T-helper 2 cell (primary cell): ENCODE measurements around the gene AGPS.

Experiments
- DNase-seq, 5 experiments: peaks; one replicate each; pipeline versions ENCODE4 v3.0.0 to v3.0.0-alpha.2; 2012 to 2022

AGPS gene

DNA sequence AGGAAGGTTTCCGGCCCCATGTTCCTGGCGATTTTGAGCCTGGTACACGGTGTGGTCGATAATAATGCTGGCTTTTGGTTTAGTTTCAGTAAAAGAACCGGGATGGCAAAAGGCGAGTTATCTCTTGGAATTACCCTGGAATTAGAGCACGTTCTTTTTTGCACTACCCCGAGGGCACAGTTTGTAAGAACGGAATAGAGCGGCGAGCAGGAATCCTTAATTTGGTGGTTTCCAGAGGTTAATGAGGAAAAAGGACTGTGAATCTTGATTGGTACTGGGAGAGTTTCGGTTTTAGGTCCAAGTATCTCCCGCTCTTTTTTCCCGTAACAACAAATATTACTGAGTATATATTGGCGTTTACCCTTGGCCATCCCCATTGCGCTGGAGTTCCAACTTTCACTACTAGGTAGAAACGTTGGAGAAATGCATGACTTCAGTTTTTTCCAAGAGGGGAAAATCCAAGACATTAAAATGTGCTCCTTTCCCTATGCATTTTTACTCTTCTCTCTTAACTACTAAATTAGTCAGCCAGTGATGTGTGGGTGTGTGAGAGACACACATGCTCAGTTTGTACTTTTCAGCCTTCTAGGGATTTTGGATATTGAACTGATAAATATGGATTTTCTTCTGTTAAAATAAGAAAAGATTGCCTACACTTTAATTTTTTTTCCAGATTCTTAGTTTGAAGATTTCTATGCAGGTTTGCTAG, 160.8 kb downstream of the AGPS start:
- DNase-seq, result no peak

DNA sequence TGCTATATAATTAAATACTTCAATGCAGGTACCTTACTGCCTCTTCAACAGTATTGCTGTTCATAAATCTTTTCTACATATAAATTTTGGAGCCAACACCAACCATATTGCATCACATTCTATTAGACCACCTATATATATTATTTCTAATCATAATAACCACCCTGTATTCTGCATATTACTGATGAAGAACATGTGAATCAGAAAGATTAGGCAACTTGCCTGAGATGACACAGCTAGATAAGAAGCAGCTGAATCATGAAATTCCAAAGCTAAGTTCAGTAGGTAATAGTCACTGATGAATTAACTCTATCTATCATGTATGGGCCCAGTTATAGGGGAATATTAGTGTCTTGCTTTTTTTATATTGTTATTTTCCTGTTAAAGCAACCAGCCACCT, 161.8 kb downstream of the AGPS start:
- DNase-seq, result no peak

DNA sequence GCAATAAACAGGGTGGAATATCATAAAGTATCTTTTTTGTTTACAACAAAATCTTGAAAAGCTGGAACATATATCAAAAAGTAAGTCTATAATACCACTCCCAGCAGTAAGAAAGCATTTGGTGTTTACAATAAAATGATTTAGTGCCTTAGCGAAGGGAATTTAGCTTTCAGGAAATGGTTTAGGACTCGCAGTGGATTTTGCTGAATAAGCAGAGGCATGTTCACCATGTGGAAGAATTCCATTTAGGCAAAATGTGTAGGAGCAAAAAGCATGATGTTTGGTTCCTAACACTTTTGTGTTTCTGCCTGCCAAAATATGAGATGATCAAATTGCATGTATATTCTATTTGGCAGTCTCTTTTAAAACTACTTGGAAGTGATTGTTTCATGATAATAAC, 163.6 kb downstream of the AGPS start:
- DNase-seq, result no peak

DNA sequence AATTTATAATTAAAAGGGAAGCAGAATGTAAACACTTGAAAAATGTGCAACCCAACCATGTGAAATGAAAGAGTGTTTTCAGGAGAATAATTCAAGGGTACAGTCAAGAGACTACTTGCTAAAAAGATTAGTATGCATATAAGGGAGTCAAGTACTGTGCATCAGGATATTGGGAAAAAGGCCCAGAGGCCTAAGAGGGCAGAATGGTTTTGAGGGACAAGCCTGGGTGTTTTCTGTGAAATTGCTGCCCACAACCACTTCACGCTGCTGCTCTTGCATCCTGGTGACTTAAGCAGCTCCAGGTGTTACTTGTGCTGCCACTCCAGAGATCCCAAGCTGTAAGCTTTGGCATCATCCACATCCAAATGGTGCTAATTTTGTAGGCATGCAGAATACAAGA, 165.2 kb downstream of the AGPS start:
- no peak for DNase-seq

DNA sequence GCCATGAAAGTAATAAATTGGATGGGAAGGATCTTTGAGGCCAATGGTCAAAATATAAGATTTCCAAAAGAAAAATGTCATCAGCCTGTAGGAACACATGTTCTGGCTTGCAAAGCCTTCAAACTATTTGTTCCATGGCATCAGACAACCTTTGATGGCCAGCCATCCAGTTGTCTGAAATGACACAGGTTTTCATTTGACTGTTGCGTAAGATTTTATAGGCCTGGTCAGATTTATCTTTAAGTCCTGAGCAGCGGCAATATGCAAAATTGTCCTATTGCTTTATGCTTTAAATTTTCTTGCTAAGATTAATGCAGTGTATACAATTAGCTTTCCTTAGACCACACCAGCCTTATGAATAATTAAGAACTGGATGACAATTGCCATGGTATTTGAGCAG, 167.1 kb downstream of the AGPS start:
- DNase-seq, result no peak

DNA sequence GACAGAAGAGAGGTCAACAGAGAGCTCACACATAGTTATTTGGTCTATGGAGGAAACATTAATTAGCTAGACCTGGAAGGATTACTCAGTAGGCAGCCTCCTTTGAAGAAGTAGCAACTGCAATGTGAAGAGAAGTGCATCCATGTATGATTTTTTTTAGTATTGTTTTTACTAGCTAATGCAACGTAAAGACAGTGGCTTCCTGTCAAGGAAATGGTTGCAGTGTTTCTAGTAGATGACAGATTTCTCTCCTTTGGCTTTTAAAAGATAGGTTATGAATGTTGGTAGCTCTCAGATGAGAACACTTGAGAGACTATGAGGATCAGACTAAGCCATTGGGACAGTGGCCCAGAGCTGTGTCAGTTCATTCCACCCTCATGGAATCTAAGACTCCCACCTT, 175.8 kb downstream of the AGPS start:
- DNase-seq, result peak in 1 of 5 experiments; percentile 71

DNA sequence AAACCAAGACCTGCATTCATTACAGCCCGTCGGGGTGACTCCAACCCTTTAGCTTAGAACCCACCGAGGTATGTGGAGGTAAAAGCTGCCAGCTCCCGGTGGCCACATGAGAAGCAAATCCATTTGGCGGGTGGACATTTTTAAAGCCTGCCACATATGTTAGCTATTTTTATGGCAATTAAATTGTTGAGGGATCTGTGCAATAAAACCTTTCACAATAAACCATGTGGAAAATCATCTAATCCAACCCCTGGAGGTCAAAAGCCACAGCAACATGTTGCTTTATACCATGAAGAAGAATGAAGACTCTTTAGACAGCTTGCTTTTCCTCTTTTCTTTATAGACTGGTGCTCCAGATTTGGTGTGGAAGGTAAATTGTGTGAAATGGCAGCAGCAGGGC, 176.3 kb downstream of the AGPS start:
- no peak for DNase-seq

DNA sequence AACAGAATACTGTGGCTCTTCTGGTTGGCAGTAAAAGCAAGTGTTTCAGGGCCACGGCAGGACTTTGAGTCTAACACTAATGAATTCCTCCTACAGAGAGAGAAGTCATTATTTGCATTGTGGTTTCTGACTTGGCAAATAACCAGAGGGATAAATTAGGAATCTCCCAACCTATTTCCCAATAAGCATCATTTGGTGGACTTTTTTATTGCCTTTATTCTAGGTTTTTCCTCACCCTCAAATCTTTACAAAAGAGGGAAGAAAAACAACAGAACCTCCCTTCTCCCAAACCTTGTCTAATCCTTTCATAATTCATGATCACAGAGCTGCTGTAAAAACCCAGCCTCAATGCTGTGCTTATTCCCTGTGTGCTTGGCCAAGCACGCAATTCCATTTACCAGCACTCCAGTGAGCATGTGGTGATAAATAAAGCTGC, 179.7 kb downstream of the AGPS start:
- no peak for DNase-seq

DNA sequence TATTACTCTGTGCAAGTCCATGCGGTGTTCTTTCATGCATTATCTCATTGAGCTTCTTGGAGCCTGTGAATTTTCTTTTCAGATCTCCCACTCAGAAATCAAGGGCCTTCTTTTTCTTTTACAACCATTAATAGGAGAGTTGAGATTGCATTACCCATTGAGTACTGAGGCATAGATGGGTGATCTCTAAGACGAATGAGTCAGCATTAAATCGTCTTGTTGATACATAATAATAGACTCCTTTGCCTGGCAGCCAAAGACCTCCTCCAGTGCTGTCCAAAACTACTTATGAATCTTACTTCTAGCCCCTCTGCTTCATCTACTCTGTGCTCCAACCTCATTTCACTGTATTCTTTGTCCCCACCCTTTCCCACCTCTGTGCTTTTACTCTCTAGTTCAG, 180.5 kb downstream of the AGPS start:
- no peak for DNase-seq

DNA sequence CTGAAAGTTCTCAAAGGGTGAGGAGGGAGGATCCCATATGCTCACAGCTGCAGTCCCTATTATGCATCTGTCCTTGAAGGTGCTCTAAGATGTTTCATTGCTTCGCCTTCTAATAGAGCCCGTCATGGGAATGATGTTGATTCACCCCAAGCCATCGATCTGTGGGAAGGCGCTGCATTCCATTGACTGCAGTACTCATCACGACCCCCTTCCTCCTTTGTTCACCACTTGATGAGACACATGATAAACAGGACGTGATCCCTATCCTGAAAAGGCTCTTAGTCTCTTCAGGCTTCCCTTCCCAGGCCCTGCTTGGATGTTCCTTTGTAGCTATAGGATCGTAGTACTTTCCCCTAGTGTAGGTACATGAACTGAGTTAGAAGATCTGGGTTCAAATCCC, 181.8 kb downstream of the AGPS start:
- DNase-seq, result no peak

DNA sequence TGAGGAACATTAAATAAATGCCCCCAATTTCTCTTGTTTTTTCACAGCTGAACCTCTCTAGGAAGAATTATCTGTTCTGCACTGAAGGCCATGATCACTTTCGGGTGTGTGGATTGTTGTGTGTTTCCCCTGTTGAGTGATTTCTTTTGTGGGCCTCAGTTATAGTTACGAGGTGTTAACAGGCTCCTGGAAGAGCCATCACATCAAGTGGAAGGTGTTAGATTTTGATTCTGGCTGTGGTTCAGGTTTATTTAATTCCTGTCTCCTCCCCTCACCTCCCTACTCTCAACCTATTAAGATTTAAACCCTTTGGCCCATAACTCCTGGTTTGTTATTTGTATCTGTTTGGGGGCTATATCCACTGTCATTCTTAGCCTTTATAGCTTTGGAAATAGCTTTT, 182.8 kb downstream of the AGPS start:
- no peak for DNase-seq

DNA sequence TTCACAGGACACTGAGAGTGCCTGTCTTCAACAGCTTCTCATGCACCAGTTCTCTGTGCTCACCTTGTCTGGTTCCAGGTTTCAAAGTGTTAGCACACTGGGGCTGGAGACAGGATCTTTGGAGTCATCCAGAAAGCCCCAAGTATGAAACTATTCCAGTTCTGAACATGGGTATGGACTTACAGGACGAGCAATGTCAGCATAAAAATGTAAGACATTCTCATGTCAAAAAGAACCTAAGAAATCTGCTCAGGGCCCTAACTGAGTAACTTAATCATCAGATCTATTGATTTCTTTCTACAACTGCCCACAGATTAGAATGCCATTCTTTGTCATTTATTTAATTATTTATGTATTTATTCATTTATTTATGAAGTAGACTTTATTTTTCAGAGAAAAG, 184.5 kb downstream of the AGPS start:
- DNase-seq, result no peak

DNA sequence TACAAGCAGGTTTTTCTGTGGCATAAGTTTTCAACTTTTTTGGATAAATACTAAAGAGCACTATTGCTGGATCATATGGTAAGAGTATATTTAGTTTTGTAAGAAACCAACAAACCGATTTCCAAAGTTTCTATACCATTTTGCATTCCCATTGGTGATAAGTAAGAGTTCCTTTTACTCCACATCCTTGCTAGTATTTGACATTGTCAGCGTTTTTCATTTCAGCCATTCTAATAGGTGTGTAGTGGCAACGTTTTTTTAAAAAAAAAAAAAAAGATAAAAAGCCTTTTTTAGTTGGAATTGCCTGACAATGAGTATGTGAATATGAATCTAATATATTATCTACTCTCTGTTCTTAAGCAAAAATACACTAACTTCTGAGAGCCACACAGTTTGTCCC, 185.9 kb downstream of the AGPS start:
- DNase-seq, result no peak

DNA sequence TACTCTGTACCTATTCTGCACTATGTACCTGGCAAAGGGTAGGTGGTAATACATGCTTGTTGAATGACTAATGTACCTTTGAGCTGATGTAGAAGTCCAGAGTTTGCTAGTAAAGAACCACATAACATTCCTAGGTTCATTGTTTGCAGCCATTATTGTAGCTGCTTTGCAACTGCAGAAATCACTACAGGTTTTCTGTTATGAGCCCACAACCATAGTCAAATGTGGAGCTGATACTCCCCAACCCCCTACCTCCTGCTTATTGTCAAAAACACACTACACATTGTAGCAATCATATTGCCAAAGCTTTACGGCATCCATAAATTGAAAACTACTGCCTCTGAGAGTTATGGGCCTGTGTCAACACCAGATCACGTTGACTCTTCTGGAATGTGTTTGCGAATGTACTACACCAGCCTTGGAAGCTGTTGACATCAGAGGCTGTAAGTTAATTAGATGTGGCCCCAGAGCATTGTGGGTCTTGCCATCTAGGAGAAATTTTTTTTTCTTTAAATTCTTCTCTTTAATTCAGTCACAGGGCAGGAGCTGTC, 187.0 kb downstream of the AGPS start:
- no peak for DNase-seq

DNA sequence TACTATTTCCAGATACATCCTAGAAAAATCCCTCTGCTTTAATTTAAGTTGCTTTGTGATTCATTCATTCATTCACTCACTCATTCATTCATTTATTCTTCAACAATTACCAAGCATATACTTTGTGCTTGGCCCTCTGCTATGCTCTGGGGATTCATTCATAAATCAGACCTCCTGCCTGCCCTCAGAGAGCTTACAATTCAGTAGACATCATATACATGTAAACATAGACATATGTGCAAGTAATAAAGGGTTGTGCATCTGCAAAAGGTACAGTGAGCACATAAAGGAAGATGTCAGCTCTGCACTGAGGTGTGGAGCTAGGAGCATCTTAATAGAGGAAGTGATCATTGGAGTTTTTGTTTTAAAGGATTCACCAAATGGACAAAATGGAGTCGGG, 189.4 kb downstream of the AGPS start:
- DNase-seq, result no peak

DNA sequence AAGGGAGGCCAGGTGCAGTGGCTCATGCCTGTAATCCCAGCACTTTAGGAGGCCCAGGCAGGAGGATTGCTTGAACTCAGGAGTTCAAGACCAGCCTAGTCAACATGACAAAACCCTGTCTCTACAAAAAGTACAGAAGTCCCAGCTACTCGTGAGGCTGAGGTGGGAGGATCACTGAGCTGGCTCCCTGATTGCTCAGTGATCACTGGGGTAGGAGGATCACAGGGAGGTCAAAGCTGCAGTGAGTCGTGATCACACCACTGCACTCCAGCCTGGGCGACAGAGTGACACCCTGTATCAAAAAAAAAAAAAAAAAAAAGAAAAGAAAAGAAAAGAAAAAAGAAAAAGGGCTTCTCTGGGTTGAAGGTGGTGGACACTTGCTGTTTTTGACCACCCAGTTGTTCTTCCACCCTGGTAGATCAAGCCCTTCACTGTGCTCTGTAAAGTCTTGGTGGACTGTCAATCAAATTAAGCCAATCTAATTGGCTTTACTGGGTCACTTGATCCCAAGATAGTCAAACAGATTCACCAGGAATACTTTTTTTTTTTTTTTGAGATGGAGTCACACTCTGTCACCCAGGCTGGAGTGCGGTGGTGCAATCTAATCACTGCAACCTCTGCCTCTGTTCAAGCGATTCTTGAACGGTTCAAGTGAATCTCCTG, 191.6 kb downstream of the AGPS start:
- no peak for DNase-seq

DNA sequence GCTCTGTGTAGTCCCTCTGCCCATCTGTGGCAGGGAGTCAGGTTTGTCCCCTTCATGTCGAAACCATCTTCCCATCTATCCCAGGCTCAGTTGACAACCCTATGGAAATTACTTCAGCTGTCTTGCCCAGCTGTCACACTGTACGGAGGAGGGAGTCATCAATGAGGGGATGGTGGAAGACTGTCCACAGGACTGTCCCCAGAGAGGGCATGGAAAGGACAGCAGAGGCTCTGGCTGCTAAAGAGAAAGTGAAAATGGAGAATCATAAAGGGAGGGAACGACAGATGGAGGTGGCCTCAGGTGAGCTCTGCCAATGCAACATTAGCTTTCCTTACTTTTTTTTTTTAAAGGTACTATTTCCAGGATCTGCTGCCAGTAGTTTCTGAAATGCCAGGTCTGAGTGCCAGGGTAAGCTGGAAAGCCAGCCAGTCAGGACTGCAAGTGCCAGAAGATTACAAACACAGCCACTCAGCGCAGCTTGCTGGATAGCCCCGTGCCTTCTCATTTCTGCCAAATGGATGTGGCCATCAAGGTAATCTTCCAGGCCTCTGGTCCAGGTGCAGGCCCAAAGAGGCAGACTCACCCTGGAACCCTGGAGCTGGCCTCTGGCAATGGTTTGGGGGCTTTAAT, 192.8 kb downstream of the AGPS start:
- no peak for DNase-seq

DNA sequence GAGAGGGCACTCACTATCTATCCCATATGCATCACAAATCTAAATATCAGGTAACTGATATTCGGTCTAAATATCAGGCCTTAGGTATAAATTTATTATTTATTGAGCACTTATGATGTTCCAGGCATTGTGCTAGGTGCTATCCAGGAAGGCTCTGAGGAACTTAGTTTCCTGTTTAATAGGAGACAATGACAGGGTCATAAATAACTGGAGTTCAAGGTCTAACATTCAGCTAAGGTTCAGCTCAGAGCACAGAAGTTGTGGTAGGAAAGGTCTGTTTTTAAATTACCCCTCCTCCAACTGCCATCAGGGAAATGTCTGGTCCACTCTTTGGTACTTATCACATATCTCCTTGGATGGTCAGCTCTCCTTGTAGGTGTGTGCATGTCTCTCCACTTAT, 193.6 kb downstream of the AGPS start:
- DNase-seq, result no peak

DNA sequence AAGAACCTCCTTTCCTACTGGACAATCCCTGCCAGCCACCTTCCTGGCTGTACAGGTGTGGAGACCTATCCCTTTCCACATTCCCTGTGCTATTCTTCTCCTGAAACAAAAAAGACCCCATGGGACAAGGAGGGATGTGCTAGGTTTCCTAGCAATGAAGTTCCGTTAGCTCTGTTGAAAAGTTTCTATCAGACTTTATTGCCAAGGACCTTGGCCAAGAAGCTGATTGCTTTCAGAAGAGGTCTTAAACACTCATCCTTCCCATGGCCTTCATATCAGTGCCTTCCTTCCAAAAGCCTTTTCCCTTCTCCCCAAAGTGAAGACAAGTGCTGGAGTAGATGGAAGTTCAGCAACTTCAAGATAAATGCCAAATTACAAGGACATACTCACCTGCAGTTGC, 194.8 kb downstream of the AGPS start:
- DNase-seq, result no peak

DNA sequence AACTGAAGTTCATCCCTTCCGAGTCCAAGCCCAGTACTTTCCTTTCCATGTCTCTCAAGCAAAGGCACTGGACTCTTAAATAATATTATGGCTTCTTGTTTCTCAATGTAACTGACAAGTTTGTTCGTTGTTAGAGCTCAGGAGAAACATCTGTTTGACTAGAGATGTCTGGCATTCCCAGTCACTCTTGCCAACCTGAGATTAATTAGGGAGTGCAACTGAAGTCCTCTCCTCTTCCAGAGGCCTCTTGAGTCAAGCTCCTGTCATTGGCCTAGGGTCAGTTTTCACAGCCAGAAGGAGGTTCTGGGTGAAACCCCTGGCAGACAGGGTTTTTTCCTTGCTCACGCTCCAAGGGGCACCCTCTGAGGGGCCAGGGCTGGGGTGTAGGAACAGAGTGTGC, 196.1 kb downstream of the AGPS start:
- no peak for DNase-seq

DNA sequence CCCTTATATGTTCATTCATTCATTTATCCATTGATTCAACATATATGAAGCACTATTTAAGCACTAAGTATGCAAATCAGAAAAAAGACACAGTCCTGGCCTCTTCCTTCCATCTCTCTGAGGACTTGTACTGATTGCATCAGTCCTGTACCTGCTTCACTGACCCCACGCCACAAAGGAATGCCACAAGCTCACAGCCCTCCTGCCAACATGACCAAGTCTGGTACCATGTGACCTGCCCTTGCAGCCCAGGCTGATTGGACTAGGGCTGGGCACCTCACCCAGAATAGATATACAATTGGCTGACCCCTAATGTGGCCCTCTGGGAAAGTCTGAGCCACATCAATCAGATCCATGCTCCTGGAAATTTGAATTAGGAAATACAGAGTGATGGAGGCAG, 196.6 kb downstream of the AGPS start:
- no peak for DNase-seq

DNA sequence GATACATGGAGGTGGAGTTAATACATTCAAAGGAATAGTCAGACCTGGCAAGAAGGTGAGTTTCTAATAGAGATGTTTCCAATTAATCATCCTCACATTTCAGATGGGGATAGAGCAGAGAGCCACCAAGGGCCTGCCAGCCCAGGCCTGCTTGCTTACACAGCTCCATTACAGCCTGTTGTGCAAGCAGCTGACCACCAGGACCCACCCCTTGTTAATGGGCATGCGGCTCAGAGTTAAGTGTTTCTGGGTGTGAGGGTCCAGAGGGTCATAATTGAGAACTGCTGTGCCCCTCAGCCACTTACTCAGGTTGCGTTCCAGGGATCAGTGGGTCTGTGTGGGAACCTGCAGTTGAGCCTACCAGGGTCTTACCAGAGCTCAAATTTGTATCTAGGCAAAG, 199.8 kb downstream of the AGPS start:
- no peak for DNase-seq

DNA sequence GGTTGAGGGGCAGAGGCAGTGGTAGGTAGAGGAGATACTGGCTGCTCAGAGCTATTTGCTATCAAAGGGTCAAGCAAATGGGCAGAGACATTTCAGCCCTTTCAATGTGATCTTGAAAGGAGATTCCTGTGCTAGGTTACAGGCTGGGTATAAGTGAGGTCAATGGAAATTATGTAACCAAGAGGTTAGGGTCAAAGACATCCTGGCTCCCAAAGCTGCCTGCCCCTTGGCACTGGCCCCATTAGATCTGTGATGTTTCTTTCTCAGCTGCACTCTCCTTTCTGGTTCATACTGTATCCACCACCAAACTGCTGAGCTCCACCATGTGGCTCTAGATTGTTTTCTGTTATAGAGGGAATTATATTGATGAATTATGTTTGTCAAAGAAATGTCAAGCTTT, 200.4 kb downstream of the AGPS start:
- DNase-seq, result no peak

DNA sequence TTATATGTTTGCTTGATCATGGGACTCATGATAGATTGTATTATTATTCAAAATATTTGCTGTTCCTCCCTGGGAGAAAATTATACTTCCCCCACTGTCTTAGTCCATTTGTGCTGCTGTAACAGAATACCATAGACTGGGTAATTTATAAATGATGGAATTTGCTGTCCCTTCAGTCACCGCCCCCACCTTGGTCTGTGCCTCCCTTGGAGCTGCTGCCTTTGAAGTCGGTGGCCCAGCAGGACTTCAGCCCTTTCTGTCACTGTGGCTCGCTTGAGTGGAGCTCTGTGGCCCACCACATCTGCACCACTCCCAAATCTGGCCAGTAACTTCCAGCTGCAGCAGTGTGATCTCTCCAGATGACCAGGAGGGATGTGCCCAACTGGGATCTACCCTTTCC, 200.8 kb downstream of the AGPS start:
- no peak for DNase-seq
